ENCODE measurements around the gene C11orf65.

DNA sequence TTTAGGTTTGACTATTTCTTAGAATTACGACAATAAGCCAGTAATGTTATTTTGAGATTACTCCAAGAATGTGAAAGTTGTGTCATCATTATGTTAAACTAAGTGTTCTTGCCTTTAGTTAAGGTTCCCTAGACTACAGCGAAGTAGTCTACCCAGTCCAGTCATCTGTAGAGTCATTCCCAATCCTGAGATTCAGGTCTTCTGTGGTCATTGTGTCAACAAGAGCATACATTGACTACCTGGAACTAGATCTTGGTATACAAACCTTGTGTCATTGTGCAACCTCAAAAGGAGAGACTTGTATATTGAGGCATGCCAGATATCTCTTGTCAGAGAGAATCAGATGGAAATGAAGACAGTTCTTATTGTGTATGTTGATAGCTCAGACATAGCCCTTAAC is 128.6 kb downstream of the C11orf65 start:
- TF ChIP-seq CTCF (conservative IDR thresholded peaks at IDR 0.05; ENCODE audit: low read depth, low read length), result no peak
- no peak for TF ChIP-seq EZH2 (IDR thresholded peaks at IDR 0.05; ENCODE audit: borderline replicate concordance, low read depth, low read length, poor library complexity, severe bottlenecking)

Measured in A673 (cell line).